ENCODE data around the gene CHST12.

The CHST12 gene

DNA sequence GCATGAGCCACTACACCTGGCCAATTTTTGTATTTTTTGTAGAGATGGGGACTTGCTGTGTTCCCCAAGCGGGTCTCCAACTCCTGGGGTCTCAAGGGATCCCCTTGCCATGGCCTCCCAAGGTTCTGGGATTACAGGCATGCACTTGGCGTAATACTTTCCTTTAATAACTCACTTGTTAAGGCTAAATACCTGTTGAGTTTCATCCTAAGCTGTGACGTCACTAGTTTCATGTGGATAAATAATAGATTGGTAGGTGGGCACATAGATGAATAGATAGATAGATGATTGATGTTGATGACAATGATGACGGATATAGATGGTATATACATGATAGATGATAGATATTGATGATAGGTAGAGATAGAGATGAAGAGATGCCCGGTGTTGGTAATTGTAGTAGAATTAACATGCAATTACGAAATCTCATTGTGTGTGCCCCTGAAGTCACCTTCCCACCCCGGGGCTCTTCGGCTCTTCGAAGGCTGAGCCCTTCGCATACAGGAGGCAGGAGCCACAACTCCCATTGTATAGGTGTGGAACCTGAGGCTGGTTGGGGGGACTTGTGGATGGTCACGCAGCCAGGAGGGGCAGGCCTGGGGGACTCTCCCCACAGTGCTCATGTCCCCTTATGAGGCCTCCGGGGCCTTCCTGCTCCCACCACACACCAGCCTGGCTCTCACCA lies 70.2 kb downstream of the CHST12 start:
- TF ChIP-seq, protein P1, sequence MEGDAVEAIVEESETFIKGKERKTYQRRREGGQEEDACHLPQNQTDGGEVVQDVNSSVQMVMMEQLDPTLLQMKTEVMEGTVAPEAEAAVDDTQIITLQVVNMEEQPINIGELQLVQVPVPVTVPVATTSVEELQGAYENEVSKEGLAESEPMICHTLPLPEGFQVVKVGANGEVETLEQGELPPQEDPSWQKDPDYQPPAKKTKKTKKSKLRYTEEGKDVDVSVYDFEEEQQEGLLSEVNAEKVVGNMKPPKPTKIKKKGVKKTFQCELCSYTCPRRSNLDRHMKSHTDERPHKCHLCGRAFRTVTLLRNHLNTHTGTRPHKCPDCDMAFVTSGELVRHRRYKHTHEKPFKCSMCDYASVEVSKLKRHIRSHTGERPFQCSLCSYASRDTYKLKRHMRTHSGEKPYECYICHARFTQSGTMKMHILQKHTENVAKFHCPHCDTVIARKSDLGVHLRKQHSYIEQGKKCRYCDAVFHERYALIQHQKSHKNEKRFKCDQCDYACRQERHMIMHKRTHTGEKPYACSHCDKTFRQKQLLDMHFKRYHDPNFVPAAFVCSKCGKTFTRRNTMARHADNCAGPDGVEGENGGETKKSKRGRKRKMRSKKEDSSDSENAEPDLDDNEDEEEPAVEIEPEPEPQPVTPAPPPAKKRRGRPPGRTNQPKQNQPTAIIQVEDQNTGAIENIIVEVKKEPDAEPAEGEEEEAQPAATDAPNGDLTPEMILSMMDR (IDR thresholded peaks at IDR 0.05; ENCODE audit: insufficient read depth, low read length, missing control alignments) = no peak
- no peak overlapping the region for H3K4me3 ChIP-seq (ENCODE audit: low read depth, low read length)
- POLR2A ChIA-PET = no interaction called here
- no peak for DNase-seq (ENCODE audit: low read depth, low spot score)
- CTCF ChIA-PET = interaction anchor here (1.2 to 6.9 kb wide), 2 partner anchors 22 to 93 kb away, joined by 3 to 117 read pairs; no protein-coding TSS in a partner anchor

DNA sequence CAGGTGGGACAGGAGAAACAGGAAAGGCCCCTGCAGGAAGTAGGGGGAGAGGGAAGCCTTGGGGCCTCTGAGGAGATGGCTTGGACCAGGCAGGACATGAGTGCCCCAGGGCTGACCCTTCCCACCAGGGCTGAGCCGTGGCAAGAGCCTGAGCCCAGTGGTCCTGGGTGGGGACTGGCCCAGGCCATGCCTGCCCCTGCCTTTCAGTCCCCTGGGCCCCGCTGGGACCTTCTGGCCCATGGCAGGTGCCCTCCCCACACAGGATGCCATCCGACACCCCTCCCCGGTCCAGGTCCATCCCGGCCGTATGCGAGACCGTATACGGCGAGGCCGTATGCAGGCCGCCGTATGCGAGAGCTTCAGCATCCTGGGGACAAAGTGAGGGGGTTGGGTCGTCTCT lies 70.8 kb downstream of the CHST12 start:
- CTCF ChIA-PET = interaction anchor here (1.0 to 1.5 kb wide), 2 partner anchors 23 to 28 kb away, joined by 3 to 5 read pairs; no protein-coding TSS in a partner anchor
- TF ChIP-seq, protein P1 (IDR thresholded peaks at IDR 0.05; ENCODE audit: insufficient read depth, low read length, missing control alignments) = no peak
- DNase-seq (ENCODE audit: low read depth, low spot score) = no peak
- no peak overlapping the region for H3K4me3 ChIP-seq (ENCODE audit: low read depth, low read length)
- POLR2A ChIA-PET = no interaction called here

DNA sequence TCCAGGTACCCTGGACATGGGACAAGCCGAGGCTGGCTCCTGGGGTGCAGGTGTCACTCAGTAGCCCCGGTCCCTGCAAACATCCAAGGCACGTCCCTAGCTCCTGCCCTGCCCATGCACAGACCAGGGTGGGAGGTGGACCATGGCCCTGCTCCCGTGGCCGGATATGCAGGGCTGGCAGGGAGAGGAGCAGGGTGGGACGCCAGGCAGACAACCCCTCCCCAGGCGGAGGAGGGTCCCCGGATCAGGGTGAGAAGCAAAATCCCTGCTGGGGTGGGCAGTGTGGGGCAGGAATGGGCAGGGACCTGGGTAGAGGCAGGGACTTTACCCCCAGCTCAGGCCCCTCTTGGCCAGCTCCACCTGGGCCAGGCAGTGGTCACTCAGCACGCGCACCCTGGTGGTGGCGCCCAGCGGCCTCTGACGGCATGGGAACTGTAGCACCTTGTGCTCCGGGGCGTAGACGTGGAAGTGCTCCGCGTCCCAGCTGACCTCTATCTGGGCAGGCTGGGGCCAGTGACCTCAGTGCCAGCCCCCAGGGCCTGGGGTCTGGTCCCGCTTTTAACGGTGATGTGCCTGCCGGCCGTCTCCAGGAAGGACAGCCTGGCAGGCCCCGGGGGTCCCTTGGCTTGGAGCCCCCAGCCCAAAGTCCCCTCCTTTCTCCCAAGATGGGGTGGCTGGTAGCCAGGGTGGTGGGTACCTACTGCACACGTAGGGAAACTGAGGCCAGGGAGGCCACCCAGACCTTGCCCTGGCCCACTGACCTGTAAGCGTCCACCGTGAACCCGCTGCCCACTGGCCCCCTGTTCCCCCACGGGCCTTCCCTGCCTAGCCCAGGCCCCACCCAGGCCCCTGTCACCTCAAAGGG lies 71.6 kb downstream of the CHST12 start:
- DNase-seq (ENCODE audit: low read depth, low spot score) = no peak
- POLR2A ChIA-PET = no interaction called here
- no peak overlapping the region for H3K4me3 ChIP-seq (ENCODE audit: low read depth, low read length)
- TF ChIP-seq, protein P1 (IDR thresholded peaks at IDR 0.05; ENCODE audit: insufficient read depth, low read length, missing control alignments) = no peak
- CTCF ChIA-PET = interaction anchor here (1.0 to 1.5 kb wide), 2 partner anchors 24 to 27 kb away, joined by 3 to 5 read pairs; no protein-coding TSS in a partner anchor

DNA sequence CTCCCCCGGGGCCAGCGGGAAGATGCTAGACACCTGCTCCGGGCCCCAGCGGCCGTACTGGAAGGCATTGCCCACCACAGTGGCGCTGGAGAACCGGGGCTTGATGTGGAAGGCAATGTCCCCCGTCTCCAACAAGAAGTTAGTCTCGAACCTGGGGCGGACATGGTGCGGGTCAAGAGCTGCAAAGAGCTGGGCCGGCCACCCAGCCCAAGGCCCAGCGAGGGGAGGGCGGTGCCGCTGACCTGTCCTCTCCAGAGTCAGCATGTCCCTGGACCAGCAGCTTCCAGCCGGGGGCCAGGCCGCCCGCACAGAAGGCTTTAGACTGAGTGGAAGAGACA lies 72.2 kb downstream of the CHST12 start:
- no peak for DNase-seq (ENCODE audit: low read depth, low spot score)
- H3K4me3 ChIP-seq (ENCODE audit: low read depth, low read length) = no peak overlapping the region
- ChIA-PET CTCF (interaction anchor here (1.5 kb wide), 1 partner anchor 24 kb away, joined by 5 read pairs; no protein-coding TSS in a partner anchor), POLR2A (no interaction called here)
- TF ChIP-seq, protein P1 (IDR thresholded peaks at IDR 0.05; ENCODE audit: insufficient read depth, low read length, missing control alignments) = no peak

DNA sequence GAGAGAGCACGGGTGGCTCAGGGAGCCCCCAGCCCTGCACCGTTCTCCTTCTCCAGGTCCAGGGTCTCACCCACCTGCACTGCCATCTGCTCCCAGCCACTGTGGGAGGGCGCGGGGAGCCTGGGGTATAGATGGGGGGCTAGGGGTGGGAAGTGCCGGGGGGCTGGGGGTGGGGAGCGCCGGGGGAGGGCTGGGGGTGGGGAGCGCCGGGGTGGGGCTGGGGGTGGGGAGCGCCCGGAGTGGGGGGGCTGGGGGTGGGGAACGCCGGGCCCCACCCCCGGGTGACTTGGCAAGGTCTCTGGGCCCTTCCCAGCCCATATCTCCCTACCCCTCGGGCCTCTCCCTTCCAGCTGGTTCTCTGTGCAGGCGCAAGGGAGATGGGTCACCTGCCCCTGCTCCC lies 72.9 kb downstream of the CHST12 start, which contains the start of gene GRIFIN:
TSS of gene GRIFIN (minus strand) at position 101 of the 400 bp plus-strand sequence. CDS start at position 86, 15 bp downstream.
- CTCF ChIA-PET = no interaction called here

More for the DNA sequence above, 72.9 kb downstream of the CHST12 start, which contains the start of gene GRIFIN:
- TF ChIP-seq, protein P1 (IDR thresholded peaks at IDR 0.05; ENCODE audit: insufficient read depth, low read length, missing control alignments) = no peak
- no peak for DNase-seq (ENCODE audit: low read depth, low spot score)
- H3K4me3 ChIP-seq (ENCODE audit: low read depth, low read length) = no peak within 1 kb of the TSS
- POLR2A ChIA-PET = no interaction called here

All from AG04449 (cell line).